ENCODE results near the gene GGTA1.
A peak's percentile ranks its signal among the peaks of the same experiment; 100 is the strongest.

Gene GGTA1

GRCh38 chr9:121485623-121486022, 14.0 kb downstream of the GGTA1 start:
- Mint-ChIP-seq H3K4me1 (ENCODE audit: low read depth) (peaks cover 1% of the 10 kb centered on the region), H3K27ac (no peak overlapping the region), H3K27me3 (peaks cover 9% of the 10 kb centered on the region), H3K9me3 (no peaks in the 10 kb centered on the region), H3K36me3 (ENCODE audit: low read depth) (no peaks in the 10 kb centered on the region), H3K4me3 (no peak overlapping the region)
- no peak for DNase-seq

GRCh38 chr9:121484651-121485446, 14.8 kb downstream of the GGTA1 start:
- no peak for DNase-seq
- peak overlapping the region; percentile 14 for H3K27ac Mint-ChIP-seq
- H3K4me1 Mint-ChIP-seq (ENCODE audit: low read depth) = peaks cover 1% of the 10 kb centered on the region

GRCh38 chr9:121483473-121484031, 16.1 kb downstream of the GGTA1 start:
- Mint-ChIP-seq H3K27me3 (peaks cover 10% of the 10 kb centered on the region), H3K9me3 (no peaks in the 10 kb centered on the region), H3K27ac (no peak overlapping the region), H3K4me3 (no peak overlapping the region), H3K4me1 (ENCODE audit: low read depth) (no peaks in the 10 kb centered on the region), H3K36me3 (ENCODE audit: low read depth) (no peaks in the 10 kb centered on the region)
- no peak for DNase-seq

More at GRCh38 chr9:121484651-121485446, 14.8 kb downstream of the GGTA1 start:
- H3K36me3 Mint-ChIP-seq (ENCODE audit: low read depth) = no peaks in the 10 kb centered on the region
- H3K27me3 Mint-ChIP-seq = peaks cover 10% of the 10 kb centered on the region
- H3K4me3 Mint-ChIP-seq = no peak overlapping the region
- no peaks in the 10 kb centered on the region for H3K9me3 Mint-ChIP-seq

GRCh38 chr9:121483049-121483448, 16.6 kb downstream of the GGTA1 start:
- Mint-ChIP-seq H3K36me3 (ENCODE audit: low read depth) (no peaks in the 10 kb centered on the region), H3K27ac (no peak overlapping the region), H3K4me1 (ENCODE audit: low read depth) (no peaks in the 10 kb centered on the region), H3K4me3 (no peak overlapping the region), H3K9me3 (no peaks in the 10 kb centered on the region), H3K27me3 (peaks cover 15% of the 10 kb centered on the region)
- no peak for DNase-seq

- Mint-ChIP-seq H3K9me3 (no peaks in the 10 kb centered on the region), H3K27ac (no peak overlapping the region), H3K4me3 (no peak overlapping the region)
These were observed 20.6 kb downstream of the GGTA1 start for GRCh38 chr9:121478816-121479676.

GRCh38 chr9:121476156-121476555, 23.5 kb downstream of the GGTA1 start:
- no peaks in the 10 kb centered on the region for H3K9me3 Mint-ChIP-seq
- no peaks in the 10 kb centered on the region for H3K4me1 Mint-ChIP-seq (ENCODE audit: low read depth)
- DNase-seq = no peak
- peaks cover 20% of the 10 kb centered on the region for H3K27me3 Mint-ChIP-seq
- no peaks in the 10 kb centered on the region for H3K36me3 Mint-ChIP-seq (ENCODE audit: low read depth)
- no peak overlapping the region for H3K27ac Mint-ChIP-seq
- no peak overlapping the region for H3K4me3 Mint-ChIP-seq

More at GRCh38 chr9:121478816-121479676, 20.6 kb downstream of the GGTA1 start:
- DNase-seq = no peak
- Mint-ChIP-seq H3K36me3 (ENCODE audit: low read depth) (no peaks in the 10 kb centered on the region), H3K27me3 (peaks cover 14% of the 10 kb centered on the region), H3K4me1 (ENCODE audit: low read depth) (no peaks in the 10 kb centered on the region)

GRCh38 chr9:121474231-121474947, 25.3 kb downstream of the GGTA1 start:
- no peak for DNase-seq
- Mint-ChIP-seq H3K36me3 (ENCODE audit: low read depth) (no peaks in the 10 kb centered on the region), H3K4me3 (no peak overlapping the region), H3K27me3 (peaks cover 26% of the 10 kb centered on the region), H3K27ac (no peak overlapping the region), H3K9me3 (no peaks in the 10 kb centered on the region), H3K4me1 (ENCODE audit: low read depth) (no peaks in the 10 kb centered on the region)

- Mint-ChIP-seq H3K27ac (no peak overlapping the region), H3K4me1 (ENCODE audit: low read depth) (no peaks in the 10 kb centered on the region)
These were observed 26.4 kb downstream of the GGTA1 start for GRCh38 chr9:121473229-121473628.

GRCh38 chr9:121472446-121472845, 27.2 kb downstream of the GGTA1 start:
- no peaks in the 10 kb centered on the region for H3K36me3 Mint-ChIP-seq (ENCODE audit: low read depth)
- no peak overlapping the region for H3K4me3 Mint-ChIP-seq
- H3K4me1 Mint-ChIP-seq (ENCODE audit: low read depth) = no peaks in the 10 kb centered on the region
- H3K27ac Mint-ChIP-seq = no peak overlapping the region
- no peak for DNase-seq
- H3K27me3 Mint-ChIP-seq = peaks cover 30% of the 10 kb centered on the region
- no peaks in the 10 kb centered on the region for H3K9me3 Mint-ChIP-seq

More at GRCh38 chr9:121473229-121473628, 26.4 kb downstream of the GGTA1 start:
- H3K36me3 Mint-ChIP-seq (ENCODE audit: low read depth) = no peaks in the 10 kb centered on the region
- DNase-seq = no peak
- peaks cover 32% of the 10 kb centered on the region for H3K27me3 Mint-ChIP-seq
- no peaks in the 10 kb centered on the region for H3K9me3 Mint-ChIP-seq
- no peak overlapping the region for H3K4me3 Mint-ChIP-seq

- Mint-ChIP-seq H3K27me3 (peaks cover 54% of the 10 kb centered on the region), H3K9me3 (no peaks in the 10 kb centered on the region), H3K4me1 (ENCODE audit: low read depth) (peaks cover 10% of the 10 kb centered on the region), H3K27ac (no peak overlapping the region), H3K4me3 (no peak overlapping the region), H3K36me3 (ENCODE audit: low read depth) (no peaks in the 10 kb centered on the region)
- no peak for DNase-seq
These were observed 33.5 kb downstream of the GGTA1 start for GRCh38 chr9:121466142-121466541.

- Mint-ChIP-seq H3K36me3 (ENCODE audit: low read depth) (no peaks in the 10 kb centered on the region), H3K4me3 (no peak overlapping the region), H3K27ac (no peak overlapping the region), H3K4me1 (ENCODE audit: low read depth) (peaks cover 10% of the 10 kb centered on the region), H3K9me3 (no peaks in the 10 kb centered on the region), H3K27me3 (peaks cover 60% of the 10 kb centered on the region)
- DNase-seq = no peak
These were observed 34.7 kb downstream of the GGTA1 start for GRCh38 chr9:121464968-121465367.

GRCh38 chr9:121463026-121463807, 36.4 kb downstream of the GGTA1 start:
- H3K36me3 Mint-ChIP-seq (ENCODE audit: low read depth) = no peaks in the 10 kb centered on the region
- H3K27ac Mint-ChIP-seq = no peak overlapping the region
- H3K9me3 Mint-ChIP-seq = no peaks in the 10 kb centered on the region
- H3K27me3 Mint-ChIP-seq = peaks cover 60% of the 10 kb centered on the region
- no peak for DNase-seq
- H3K4me3 Mint-ChIP-seq = no peak overlapping the region
- peaks cover 10% of the 10 kb centered on the region for H3K4me1 Mint-ChIP-seq (ENCODE audit: low read depth)

GRCh38 chr9:121459513-121459912, 40.1 kb downstream of the GGTA1 start:
- no peak overlapping the region for H3K27ac Mint-ChIP-seq
- H3K36me3 Mint-ChIP-seq (ENCODE audit: low read depth) = no peaks in the 10 kb centered on the region

More at GRCh38 chr9:121459513-121459912, 40.1 kb downstream of the GGTA1 start:
- peaks cover 58% of the 10 kb centered on the region for H3K27me3 Mint-ChIP-seq
- H3K9me3 Mint-ChIP-seq = no peaks in the 10 kb centered on the region
- DNase-seq = no peak
- H3K4me3 Mint-ChIP-seq = no peak overlapping the region
- H3K4me1 Mint-ChIP-seq (ENCODE audit: low read depth) = peaks cover 19% of the 10 kb centered on the region

All from activated T-cell treated with anti-CD3 and anti-CD28 coated beads, Interleukin-2, amount 50 U/mL, for 24 hours (primary cell).